Measurements from ENCODE around the gene ALOX12B. TPM values are rescaled to one million over a fixed set of nuclear protein-coding genes. Genes with fewer than 3 reads are reported as not detected.

Gene ALOX12B
- total and polyA plus RNA-seq, 2 experiments from 2014 or later = 0.16 to 1.4 TPM

DNA sequence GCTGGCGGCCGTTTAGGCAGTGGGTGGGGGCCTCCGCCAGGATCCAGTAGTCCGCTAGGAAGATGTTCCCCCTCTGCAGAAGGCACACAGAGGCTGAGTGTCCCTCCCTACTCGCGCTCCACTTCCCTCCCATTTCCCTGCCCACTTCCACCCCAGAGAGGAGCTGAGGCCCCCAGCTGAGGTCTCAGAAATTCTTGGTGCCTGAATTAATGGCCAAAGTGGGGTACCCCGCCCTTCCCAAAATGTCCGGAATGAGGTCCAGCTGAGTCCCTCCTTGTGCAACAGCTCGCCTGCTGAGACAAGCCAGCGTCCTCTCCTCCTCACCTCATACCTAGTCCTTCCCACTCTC is 22.9 kb upstream of the ALOX12B start (continued):
- TF ChIP-seq JUNB (IDR thresholded peaks at IDR 0.05; ENCODE audit: unreplicated experiment) (no peak), STAT1 (IDR thresholded peaks at IDR 0.05; ENCODE audit: unreplicated experiment) (no peak), EZH2phosphoT487 (IDR thresholded peaks at IDR 0.05; ENCODE audit: unreplicated experiment) (no peak), EZH2 (IDR thresholded peaks at IDR 0.05; ENCODE audit: low read depth, unreplicated experiment) (no peak), NANOG (IDR thresholded peaks at IDR 0.05; ENCODE audit: borderline replicate concordance) (no peak), CREB1 (CRISPR knock-in tag; IDR thresholded peaks at IDR 0.05; ENCODE audit: low read depth) (no peak), ZNF331 (CRISPR knock-in tag; IDR thresholded peaks at IDR 0.05; ENCODE audit: low read depth) (no peak)

DNA sequence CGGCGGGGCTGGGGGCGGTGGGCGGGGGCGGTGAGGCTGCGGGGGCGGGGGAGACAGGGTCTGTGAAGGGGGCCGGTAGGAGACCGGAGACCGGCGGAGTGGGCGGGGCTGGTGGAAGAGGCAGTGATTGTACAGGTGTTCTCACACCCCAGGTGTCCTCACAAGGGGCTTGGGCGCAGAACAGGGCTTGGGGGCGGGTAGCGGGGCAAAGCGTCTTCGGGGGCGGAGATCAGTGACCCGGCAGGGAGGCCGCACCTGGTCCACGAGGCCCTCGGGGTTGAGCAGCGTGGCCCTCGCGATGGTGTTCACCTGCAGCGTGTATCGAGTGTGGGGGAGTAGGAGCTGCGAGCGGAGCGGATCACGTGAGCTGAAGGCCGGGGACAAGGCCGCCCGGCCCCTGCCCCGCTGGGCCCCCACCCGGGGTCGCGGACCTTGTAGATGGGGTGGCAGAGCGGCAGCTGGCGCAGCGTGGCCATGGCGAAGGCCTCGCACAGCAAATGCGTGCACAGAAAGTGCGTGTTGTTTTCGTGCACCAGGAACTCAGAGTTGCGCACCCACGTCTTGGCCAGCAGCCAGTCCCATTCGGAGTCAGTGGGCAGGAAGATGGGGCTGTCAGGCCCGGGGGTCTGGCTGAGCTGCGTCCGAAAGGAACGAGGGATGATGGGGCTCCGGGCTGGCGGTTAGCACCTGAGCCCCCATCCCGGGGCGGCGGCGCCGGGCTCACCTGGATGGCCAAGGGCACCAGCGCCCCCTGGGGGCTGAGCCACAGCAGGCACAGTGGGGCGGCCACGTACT is 22.3 kb upstream of the ALOX12B start:
- Histone ChIP-seq H3F3A (replicated peaks; ENCODE audit: low read depth) (no peaks in the 10 kb centered on the region), H3K79me2 (replicated peaks; ENCODE audit: insufficient read depth) (no peaks in the 10 kb centered on the region), H3K4me3 (peak overlapping the region; percentile 81), H3K9me2 (ENCODE audit: insufficient read depth) (no peaks in the 10 kb centered on the region), H3K27me3 (ENCODE audit: insufficient read depth) (peaks cover 74% of the 10 kb centered on the region), H2AFZ (peak overlapping the region; percentile 99), H3K36me3 (ENCODE audit: insufficient read depth) (no peaks in the 10 kb centered on the region), H3K4me2 (peak overlapping the region; percentile 96), H4K20me1 (replicated peaks; ENCODE audit: insufficient read depth) (no peaks in the 10 kb centered on the region), H3K4me1 (ENCODE audit: insufficient read depth) (no peaks in the 10 kb centered on the region), H3K27ac (ENCODE audit: low read depth) (no peak overlapping the region)
- ATAC-seq = peak; percentile 93
- Mint-ChIP-seq H3K4me3 (peak overlapping the region; percentile 77), H3K4me1 (peaks cover 20% of the 10 kb centered on the region), H3K36me3 (ENCODE audit: low read depth) (no peaks in the 10 kb centered on the region), H3K27me3 (ENCODE audit: insufficient read depth, low read depth, poor library complexity) (peaks cover 49% of the 10 kb centered on the region), H3K27ac (no peak overlapping the region), H3K9me3 (no peaks in the 10 kb centered on the region)
- DNase-seq (ENCODE audit: low spot score) = peak; percentile 91
- TF ChIP-seq CREB1 (CRISPR knock-in tag; IDR thresholded peaks at IDR 0.05; ENCODE audit: low read depth) = 0 out of 2 replicates have a peak, but pooled peaks have one; percentile 20
- TF ChIP-seq, protein P1, sequence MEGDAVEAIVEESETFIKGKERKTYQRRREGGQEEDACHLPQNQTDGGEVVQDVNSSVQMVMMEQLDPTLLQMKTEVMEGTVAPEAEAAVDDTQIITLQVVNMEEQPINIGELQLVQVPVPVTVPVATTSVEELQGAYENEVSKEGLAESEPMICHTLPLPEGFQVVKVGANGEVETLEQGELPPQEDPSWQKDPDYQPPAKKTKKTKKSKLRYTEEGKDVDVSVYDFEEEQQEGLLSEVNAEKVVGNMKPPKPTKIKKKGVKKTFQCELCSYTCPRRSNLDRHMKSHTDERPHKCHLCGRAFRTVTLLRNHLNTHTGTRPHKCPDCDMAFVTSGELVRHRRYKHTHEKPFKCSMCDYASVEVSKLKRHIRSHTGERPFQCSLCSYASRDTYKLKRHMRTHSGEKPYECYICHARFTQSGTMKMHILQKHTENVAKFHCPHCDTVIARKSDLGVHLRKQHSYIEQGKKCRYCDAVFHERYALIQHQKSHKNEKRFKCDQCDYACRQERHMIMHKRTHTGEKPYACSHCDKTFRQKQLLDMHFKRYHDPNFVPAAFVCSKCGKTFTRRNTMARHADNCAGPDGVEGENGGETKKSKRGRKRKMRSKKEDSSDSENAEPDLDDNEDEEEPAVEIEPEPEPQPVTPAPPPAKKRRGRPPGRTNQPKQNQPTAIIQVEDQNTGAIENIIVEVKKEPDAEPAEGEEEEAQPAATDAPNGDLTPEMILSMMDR (conservative IDR thresholded peaks at IDR 0.05; ENCODE audit: low read depth in 2 of 2) = peak; percentile 70 to 94
- TF ChIP-seq NANOG (IDR thresholded peaks at IDR 0.05; ENCODE audit: borderline replicate concordance) = no peak
- TF ChIP-seq, protein P2, sequence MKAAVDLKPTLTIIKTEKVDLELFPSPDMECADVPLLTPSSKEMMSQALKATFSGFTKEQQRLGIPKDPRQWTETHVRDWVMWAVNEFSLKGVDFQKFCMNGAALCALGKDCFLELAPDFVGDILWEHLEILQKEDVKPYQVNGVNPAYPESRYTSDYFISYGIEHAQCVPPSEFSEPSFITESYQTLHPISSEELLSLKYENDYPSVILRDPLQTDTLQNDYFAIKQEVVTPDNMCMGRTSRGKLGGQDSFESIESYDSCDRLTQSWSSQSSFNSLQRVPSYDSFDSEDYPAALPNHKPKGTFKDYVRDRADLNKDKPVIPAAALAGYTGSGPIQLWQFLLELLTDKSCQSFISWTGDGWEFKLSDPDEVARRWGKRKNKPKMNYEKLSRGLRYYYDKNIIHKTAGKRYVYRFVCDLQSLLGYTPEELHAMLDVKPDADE (IDR thresholded peaks at IDR 0.05) = no peak
- TF ChIP-seq EZH2 (IDR thresholded peaks at IDR 0.05; ENCODE audit: low read depth, unreplicated experiment) = peak; percentile 50
- TF ChIP-seq, protein P3, sequence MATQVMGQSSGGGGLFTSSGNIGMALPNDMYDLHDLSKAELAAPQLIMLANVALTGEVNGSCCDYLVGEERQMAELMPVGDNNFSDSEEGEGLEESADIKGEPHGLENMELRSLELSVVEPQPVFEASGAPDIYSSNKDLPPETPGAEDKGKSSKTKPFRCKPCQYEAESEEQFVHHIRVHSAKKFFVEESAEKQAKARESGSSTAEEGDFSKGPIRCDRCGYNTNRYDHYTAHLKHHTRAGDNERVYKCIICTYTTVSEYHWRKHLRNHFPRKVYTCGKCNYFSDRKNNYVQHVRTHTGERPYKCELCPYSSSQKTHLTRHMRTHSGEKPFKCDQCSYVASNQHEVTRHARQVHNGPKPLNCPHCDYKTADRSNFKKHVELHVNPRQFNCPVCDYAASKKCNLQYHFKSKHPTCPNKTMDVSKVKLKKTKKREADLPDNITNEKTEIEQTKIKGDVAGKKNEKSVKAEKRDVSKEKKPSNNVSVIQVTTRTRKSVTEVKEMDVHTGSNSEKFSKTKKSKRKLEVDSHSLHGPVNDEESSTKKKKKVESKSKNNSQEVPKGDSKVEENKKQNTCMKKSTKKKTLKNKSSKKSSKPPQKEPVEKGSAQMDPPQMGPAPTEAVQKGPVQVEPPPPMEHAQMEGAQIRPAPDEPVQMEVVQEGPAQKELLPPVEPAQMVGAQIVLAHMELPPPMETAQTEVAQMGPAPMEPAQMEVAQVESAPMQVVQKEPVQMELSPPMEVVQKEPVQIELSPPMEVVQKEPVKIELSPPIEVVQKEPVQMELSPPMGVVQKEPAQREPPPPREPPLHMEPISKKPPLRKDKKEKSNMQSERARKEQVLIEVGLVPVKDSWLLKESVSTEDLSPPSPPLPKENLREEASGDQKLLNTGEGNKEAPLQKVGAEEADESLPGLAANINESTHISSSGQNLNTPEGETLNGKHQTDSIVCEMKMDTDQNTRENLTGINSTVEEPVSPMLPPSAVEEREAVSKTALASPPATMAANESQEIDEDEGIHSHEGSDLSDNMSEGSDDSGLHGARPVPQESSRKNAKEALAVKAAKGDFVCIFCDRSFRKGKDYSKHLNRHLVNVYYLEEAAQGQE (IDR thresholded peaks at IDR 0.05; ENCODE audit: unreplicated experiment) = no peak
- TF ChIP-seq POLR2AphosphoS5 (IDR thresholded peaks at IDR 0.05; ENCODE audit: low read depth) = no peak
- no peak for TF ChIP-seq STAT1 (IDR thresholded peaks at IDR 0.05; ENCODE audit: unreplicated experiment)
- TF ChIP-seq ZNF114 (CRISPR knock-in tag; IDR thresholded peaks at IDR 0.05) = no peak

Data from GM23338 (cell line).